Gastroesophageal sphincter (tissue), 3 donors: ENCODE measurements around the gene ITGA3.
A peak's percentile ranks its signal among the peaks of the same experiment; 100 is the strongest.

ENCODE experiments used
- CTCF ChIP-seq, 4 experiments: fragments of 200-600 bp in 2 of 4; fragments of 450-650 bp in 2 of 4; sonication (generic) in 1 of 4; IDR thresholded peaks; one replicate each; pipeline ENCODE4 v1.5.1; 2017 to 2019; ENCODE audit warnings: antibody characterized with exemption in 4 of 4, mild to moderate bottlenecking in 2 of 4, moderate library complexity in 2 of 4
- EP300 ChIP-seq: sonication (generic); formaldehyde crosslinking; IDR thresholded peaks from one replicate; pipeline ENCODE4 v1.6.1; 2017; ENCODE audit warnings: antibody characterized with exemption, mild to moderate bottlenecking
- POLR2A ChIP-seq, 2 donors: fragments of 450-650 bp; IDR thresholded peaks; one replicate each; pipeline ENCODE4 v1.6.1; 2017; ENCODE audit warnings: antibody characterized with exemption in 2 of 2, mild to moderate bottlenecking in 2 of 2, moderate library complexity in 1 of 2
- POLR2AphosphoS5 ChIP-seq: sonication (generic); formaldehyde crosslinking; IDR thresholded peaks from one replicate; pipeline ENCODE4 v1.6.1; 2017; ENCODE audit warnings: antibody characterized with exemption

GRCh38 chr17:50087246-50087911 lies 31.5 kb downstream of the ITGA3 start:
- TF ChIP-seq CTCF (IDR thresholded peaks at IDR 0.05) (peak; percentile 93 to 98 (median 94)), POLR2AphosphoS5 (no peak), POLR2A (IDR thresholded peaks at IDR 0.05) (no peak), EP300 (no peak)
